ENCODE results near the gene DCAF8L1. TPM values are rescaled to one million over a fixed set of nuclear protein-coding genes. Genes with fewer than 3 reads are reported as not detected.
"Not testable (repeated sequence)": the region's sequence is repeated elsewhere in the genome, so short reads cannot be mapped to it uniquely, and the experiment has no call there.

The DCAF8L1 gene
- total and polyA plus RNA-seq, 7 experiments from 2014 or later = not detected

- peaks cover 0 to 18% (median 6%) of the 10 kb centered on the region in 11 donors for H3K9me3 Mint-ChIP-seq
- intact Hi-C loops (cut with micrococcal nuclease) = no loop called here
- no peak overlapping the region for H3K27ac Mint-ChIP-seq
- no peak overlapping the region for H3K27ac ChIP-seq (ENCODE audit: low read depth, low read length)
- H3K4me3 ChIP-seq (ENCODE audit: low read length) = no peak overlapping the region
- DNase-seq = no peak
- no peaks in the 10 kb centered on the region for H3K36me3 ChIP-seq (ENCODE audit: control insufficient read depth in 2 of 3, insufficient read depth in 3 of 3, low read length in 3 of 3)
- no peaks in the 10 kb centered on the region for H3K36me3 Mint-ChIP-seq
- H3K4me1 Mint-ChIP-seq = peaks cover 0 to 2% (median 0%) of the 10 kb centered on the region in 7 donors
- no peaks in the 10 kb centered on the region for H3K4me1 ChIP-seq (ENCODE audit: control insufficient read depth in 2 of 2, insufficient read depth in 2 of 2, low read length in 2 of 2)
- CTCF ChIA-PET = no interaction called here
- H3K4me3 Mint-ChIP-seq = no peak overlapping the region
- ATAC-seq = no peak
- POLR2A ChIA-PET = no interaction called here
- no peaks in the 10 kb centered on the region for H3K27me3 Mint-ChIP-seq
- H3K9me3 ChIP-seq (ENCODE audit: control insufficient read depth in 2 of 3, low read length in 3 of 3) = no peaks in the 10 kb centered on the region
- no peaks in the 10 kb centered on the region for H3K27me3 ChIP-seq (ENCODE audit: control insufficient read depth in 2 of 2, insufficient read depth in 2 of 2, low read length in 2 of 2)
Measured at GRCh38 chrX:27966955-27967354, 14.3 kb downstream of the DCAF8L1 start.

- ChIA-PET POLR2A (no interaction called here), CTCF (no interaction called here)
- DNase-seq (no peak), ATAC-seq (no peak)
- H3K9me3 Mint-ChIP-seq = peaks cover 0 to 23% (median 5%) of the 10 kb centered on the region in 11 donors
- no peaks in the 10 kb centered on the region for H3K36me3 Mint-ChIP-seq
- Histone ChIP-seq H3K4me3 (ENCODE audit: low read length) (no peak overlapping the region), H3K27me3 (ENCODE audit: control insufficient read depth in 2 of 2, insufficient read depth in 2 of 2, low read length in 2 of 2) (no peaks in the 10 kb centered on the region), H3K4me1 (ENCODE audit: control insufficient read depth in 2 of 2, insufficient read depth in 2 of 2, low read length in 2 of 2) (no peaks in the 10 kb centered on the region), H3K9me3 (ENCODE audit: control insufficient read depth in 2 of 3, low read length in 3 of 3) (no peaks in the 10 kb centered on the region), H3K36me3 (ENCODE audit: control insufficient read depth in 2 of 3, insufficient read depth in 3 of 3, low read length in 3 of 3) (no peaks in the 10 kb centered on the region), H3K27ac (ENCODE audit: low read depth, low read length) (no peak overlapping the region)
- intact Hi-C loops (cut with micrococcal nuclease) = no loop called here
- H3K4me3 Mint-ChIP-seq = no peak overlapping the region
- H3K27ac Mint-ChIP-seq = no peak overlapping the region
- H3K27me3 Mint-ChIP-seq = no peaks in the 10 kb centered on the region
- H3K4me1 Mint-ChIP-seq = peaks cover 0 to 2% (median 0%) of the 10 kb centered on the region in 7 donors
Measured at GRCh38 chrX:27966492-27966891, 14.8 kb downstream of the DCAF8L1 start.

GRCh38 chrX:27965348-27965747, 15.9 kb downstream of the DCAF8L1 start:
- CTCF ChIA-PET; DNase-seq; H3K36me3 ChIP-seq (ENCODE audit: control insufficient read depth in 2 of 3, insufficient read depth in 3 of 3, low read length in 3 of 3); H3K4me3 ChIP-seq (ENCODE audit: low read length); POLR2A ChIA-PET; H3K4me1 Mint-ChIP-seq; intact Hi-C loops (cut with micrococcal nuclease); H3K36me3 Mint-ChIP-seq; H3K27me3 Mint-ChIP-seq; H3K9me3 ChIP-seq (ENCODE audit: control insufficient read depth in 2 of 3, low read length in 3 of 3); H3K27me3 ChIP-seq (ENCODE audit: control insufficient read depth in 2 of 2, insufficient read depth in 2 of 2, low read length in 2 of 2); ATAC-seq; H3K27ac Mint-ChIP-seq; H3K4me1 ChIP-seq (ENCODE audit: control insufficient read depth in 2 of 2, insufficient read depth in 2 of 2, low read length in 2 of 2); H3K27ac ChIP-seq (ENCODE audit: low read depth, low read length); H3K4me3 Mint-ChIP-seq: not testable (repeated sequence)
- peaks cover 0 to 32% (median 9%) of the 10 kb centered on the region in 11 donors for H3K9me3 Mint-ChIP-seq

- ATAC-seq (no peak), DNase-seq (no peak)
- ChIA-PET CTCF (no interaction called here), POLR2A (no interaction called here)
- Mint-ChIP-seq H3K9me3 (peaks cover 0 to 38% (median 10%) of the 10 kb centered on the region in 11 donors), H3K27me3 (no peaks in the 10 kb centered on the region), H3K27ac (no peak overlapping the region), H3K4me3 (no peak overlapping the region), H3K36me3 (no peaks in the 10 kb centered on the region), H3K4me1 (peaks cover 0 to 2% (median 0%) of the 10 kb centered on the region in 7 donors)
- H3K9me3 ChIP-seq (ENCODE audit: control insufficient read depth in 2 of 3, low read length in 3 of 3) = no peaks in the 10 kb centered on the region
- no peaks in the 10 kb centered on the region for H3K27me3 ChIP-seq (ENCODE audit: control insufficient read depth in 2 of 2, insufficient read depth in 2 of 2, low read length in 2 of 2)
- no peak overlapping the region for H3K4me3 ChIP-seq (ENCODE audit: low read length)
- no peaks in the 10 kb centered on the region for H3K4me1 ChIP-seq (ENCODE audit: control insufficient read depth in 2 of 2, insufficient read depth in 2 of 2, low read length in 2 of 2)
- no peak overlapping the region for H3K27ac ChIP-seq (ENCODE audit: low read depth, low read length)
- no peaks in the 10 kb centered on the region for H3K36me3 ChIP-seq (ENCODE audit: control insufficient read depth in 2 of 3, insufficient read depth in 3 of 3, low read length in 3 of 3)
- intact Hi-C loops (cut with micrococcal nuclease) = no loop called here
Measured at GRCh38 chrX:27964432-27964831, 16.8 kb downstream of the DCAF8L1 start.

GRCh38 chrX:27960410-27960809, 20.8 kb downstream of the DCAF8L1 start:
- H3K4me1 ChIP-seq (ENCODE audit: control insufficient read depth in 2 of 2, insufficient read depth in 2 of 2, low read length in 2 of 2); H3K4me1 Mint-ChIP-seq; H3K36me3 ChIP-seq (ENCODE audit: control insufficient read depth in 2 of 3, insufficient read depth in 3 of 3, low read length in 3 of 3); H3K36me3 Mint-ChIP-seq; POLR2A ChIA-PET; H3K9me3 ChIP-seq (ENCODE audit: control insufficient read depth in 2 of 3, low read length in 3 of 3); H3K27ac ChIP-seq (ENCODE audit: low read depth, low read length); CTCF ChIA-PET; H3K27me3 ChIP-seq (ENCODE audit: control insufficient read depth in 2 of 2, insufficient read depth in 2 of 2, low read length in 2 of 2); intact Hi-C loops (cut with micrococcal nuclease); H3K27ac Mint-ChIP-seq; H3K27me3 Mint-ChIP-seq; ATAC-seq; H3K4me3 ChIP-seq (ENCODE audit: low read length); DNase-seq; H3K4me3 Mint-ChIP-seq: not testable (repeated sequence)
- H3K9me3 Mint-ChIP-seq = peaks cover 0 to 38% (median 12%) of the 10 kb centered on the region in 11 donors

- Mint-ChIP-seq H3K27ac (no peak overlapping the region), H3K27me3 (no peaks in the 10 kb centered on the region), H3K4me1 (no peaks in the 10 kb centered on the region), H3K9me3 (peaks cover 0 to 14% (median 4%) of the 10 kb centered on the region in 11 donors), H3K36me3 (no peaks in the 10 kb centered on the region), H3K4me3 (no peak overlapping the region)
- ChIA-PET CTCF (no interaction called here), POLR2A (no interaction called here)
- ATAC-seq (no peak), DNase-seq (no peak)
- Histone ChIP-seq H3K4me1 (ENCODE audit: control insufficient read depth in 2 of 2, insufficient read depth in 2 of 2, low read length in 2 of 2) (no peaks in the 10 kb centered on the region), H3K36me3 (ENCODE audit: control insufficient read depth in 2 of 3, insufficient read depth in 3 of 3, low read length in 3 of 3) (no peaks in the 10 kb centered on the region), H3K9me3 (ENCODE audit: control insufficient read depth in 2 of 3, low read length in 3 of 3) (no peaks in the 10 kb centered on the region), H3K27me3 (ENCODE audit: control insufficient read depth in 2 of 2, insufficient read depth in 2 of 2, low read length in 2 of 2) (no peaks in the 10 kb centered on the region), H3K4me3 (ENCODE audit: low read length) (no peak overlapping the region), H3K27ac (ENCODE audit: low read depth, low read length) (no peak overlapping the region)
- intact Hi-C loops (cut with micrococcal nuclease) = no loop called here
Measured at GRCh38 chrX:27953171-27953570, 28.1 kb downstream of the DCAF8L1 start.

- DNase-seq = no peak
Measured at GRCh38 chrX:27933361-27933760, 47.9 kb downstream of the DCAF8L1 start.

More at GRCh38 chrX:27933361-27933760, 47.9 kb downstream of the DCAF8L1 start:
- Histone ChIP-seq H3K4me1 (ENCODE audit: control insufficient read depth in 2 of 2, insufficient read depth in 2 of 2, low read length in 2 of 2) (no peaks in the 10 kb centered on the region), H3K36me3 (ENCODE audit: control insufficient read depth in 2 of 3, insufficient read depth in 3 of 3, low read length in 3 of 3) (no peaks in the 10 kb centered on the region), H3K9me3 (ENCODE audit: control insufficient read depth in 2 of 3, low read length in 3 of 3) (no peaks in the 10 kb centered on the region), H3K27ac (ENCODE audit: low read depth, low read length) (no peak overlapping the region), H3K27me3 (ENCODE audit: control insufficient read depth in 2 of 2, insufficient read depth in 2 of 2, low read length in 2 of 2) (no peaks in the 10 kb centered on the region), H3K4me3 (ENCODE audit: low read length) (no peak overlapping the region)
- H3K27me3 Mint-ChIP-seq = no peaks in the 10 kb centered on the region
- no peaks in the 10 kb centered on the region for H3K36me3 Mint-ChIP-seq
- CTCF ChIA-PET = no interaction called here
- intact Hi-C loops (cut with micrococcal nuclease) = no loop called here
- POLR2A ChIA-PET = no interaction called here
- H3K27ac Mint-ChIP-seq = no peak overlapping the region
- H3K9me3 Mint-ChIP-seq = peaks cover 0 to 11% (median 0%) of the 10 kb centered on the region in 11 donors
- H3K4me3 Mint-ChIP-seq = no peak overlapping the region
- H3K4me1 Mint-ChIP-seq = peaks cover 0 to 1% (median 0%) of the 10 kb centered on the region in 7 donors
- no peak for ATAC-seq
